IPS-11a (cell line): Measurements from ENCODE around the gene CCDC169.

Experiments
- H3K4me3 ChIP-seq: one replicate; pipeline ENCODE4 v1.5.1; 2013; ENCODE audit warnings: low read depth, low read length, control low read depth

Gene CCDC169

GRCh38 chr13:36248700-36249099, 48.9 kb downstream of the CCDC169 start:
- H3K4me3 ChIP-seq = no peak overlapping the region

- no peak overlapping the region for H3K4me3 ChIP-seq
These were observed 52.6 kb downstream of the CCDC169 start for GRCh38 chr13:36244990-36245389.

GRCh38 chr13:36244073-36244472, 53.5 kb downstream of the CCDC169 start:
- H3K4me3 ChIP-seq = no peak overlapping the region

- no peak overlapping the region for H3K4me3 ChIP-seq
These were observed 54.9 kb downstream of the CCDC169 start for GRCh38 chr13:36242761-36243160.

- no peak overlapping the region for H3K4me3 ChIP-seq
These were observed 66.4 kb downstream of the CCDC169 start for GRCh38 chr13:36231236-36231635.

GRCh38 chr13:36224730-36225129, 72.9 kb downstream of the CCDC169 start:
- H3K4me3 ChIP-seq = no peak overlapping the region

GRCh38 chr13:36219883-36220282, 77.7 kb downstream of the CCDC169 start:
- H3K4me3 ChIP-seq = no peak overlapping the region

GRCh38 chr13:36217456-36217855, 80.2 kb downstream of the CCDC169 start:
- no peak overlapping the region for H3K4me3 ChIP-seq

GRCh38 chr13:36214163-36214921, 83.3 kb downstream of the CCDC169 start, which contains the start of gene SOHLH2:
Gene SOHLH2, minus strand, starts transcription at chr13:36214556. Its CDS starts 30 bp downstream, at chr13:36214526.
- H3K4me3 ChIP-seq = no peak within 1 kb of the TSS

GRCh38 chr13:36212789-36213188, 84.8 kb downstream of the CCDC169 start:
- no peak overlapping the region for H3K4me3 ChIP-seq

GRCh38 chr13:36211567-36211966, 86.0 kb downstream of the CCDC169 start:
- no peak overlapping the region for H3K4me3 ChIP-seq

- H3K4me3 ChIP-seq = no peak overlapping the region
These were observed 86.9 kb downstream of the CCDC169 start for GRCh38 chr13:36210738-36211137.

GRCh38 chr13:36207672-36208071, 89.9 kb downstream of the CCDC169 start:
- H3K4me3 ChIP-seq = no peak overlapping the region

GRCh38 chr13:36193151-36193855, 104.3 kb downstream of the CCDC169 start:
- H3K4me3 ChIP-seq = no peak overlapping the region

GRCh38 chr13:36192166-36192565, 105.4 kb downstream of the CCDC169 start:
- H3K4me3 ChIP-seq = no peak overlapping the region

GRCh38 chr13:36190771-36191170, 106.8 kb downstream of the CCDC169 start:
- H3K4me3 ChIP-seq = no peak overlapping the region

GRCh38 chr13:36188441-36188840, 109.2 kb downstream of the CCDC169 start:
- no peak overlapping the region for H3K4me3 ChIP-seq

GRCh38 chr13:36183901-36184300, 113.7 kb downstream of the CCDC169 start:
- no peak overlapping the region for H3K4me3 ChIP-seq
